LoVo (cell line): Measurements from ENCODE around the gene SLC25A45.

Experiments used
- DNase-seq: peaks from one replicate; pipeline ENCODE4 v3.0.0-alpha.2; 2016; ENCODE audit warnings: low spot score

The SLC25A45 gene

DNA sequence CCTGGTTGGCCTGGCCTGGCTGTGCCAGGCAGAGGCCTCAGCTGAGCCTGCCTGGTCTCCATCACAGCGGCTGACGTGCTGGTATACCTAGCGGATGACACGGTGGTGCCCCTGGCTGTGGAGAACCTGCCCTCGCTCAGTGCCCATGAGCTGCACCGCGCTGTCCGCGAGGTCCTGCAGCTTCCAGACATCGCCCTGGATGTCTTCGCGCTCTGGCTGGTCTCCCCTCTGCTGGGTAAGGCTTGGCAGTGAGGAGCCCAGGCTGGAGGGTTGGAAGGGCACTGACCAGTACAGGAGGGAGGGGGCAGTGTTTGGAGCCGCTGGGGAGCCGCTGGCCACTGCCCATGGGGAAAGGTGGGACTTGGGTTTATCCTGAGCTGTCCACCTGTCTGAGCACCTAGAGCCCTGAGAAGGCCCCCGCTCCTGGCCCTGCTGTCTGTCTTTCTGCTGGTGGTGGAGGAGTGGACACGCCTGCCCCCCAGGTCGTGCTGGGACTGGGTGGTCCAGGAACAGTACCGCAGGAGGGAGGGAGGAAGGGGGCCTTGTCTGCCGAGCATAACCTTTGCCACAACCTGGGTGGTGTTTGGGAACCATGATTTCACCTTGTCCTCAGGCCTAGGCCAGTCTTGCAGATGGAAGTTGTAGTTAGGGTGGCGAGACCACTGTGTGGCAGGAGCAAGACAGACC is 7.0 kb upstream of the SLC25A45 start:
- DNase-seq, result no peak

DNA sequence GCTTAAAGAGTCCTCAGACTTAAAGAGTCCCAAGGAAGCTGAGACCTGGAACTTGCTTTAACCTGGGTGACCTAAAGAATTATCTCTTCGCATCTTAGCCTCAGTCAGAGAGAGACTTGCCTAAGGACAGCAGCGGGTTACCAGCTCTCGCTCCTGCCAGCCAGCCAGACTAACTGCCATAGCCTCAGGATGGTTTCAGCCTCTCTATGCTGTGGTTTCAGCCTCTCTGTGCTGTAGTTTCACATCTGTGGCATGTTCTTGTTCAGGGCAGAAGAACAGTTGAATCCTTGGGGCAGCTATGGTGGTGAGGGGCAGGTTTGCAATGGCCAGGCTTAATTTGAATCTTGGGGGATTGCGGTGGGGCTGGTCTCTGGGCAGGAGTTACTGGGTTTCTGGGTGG is 6.3 kb upstream of the SLC25A45 start:
- DNase-seq, result no peak

DNA sequence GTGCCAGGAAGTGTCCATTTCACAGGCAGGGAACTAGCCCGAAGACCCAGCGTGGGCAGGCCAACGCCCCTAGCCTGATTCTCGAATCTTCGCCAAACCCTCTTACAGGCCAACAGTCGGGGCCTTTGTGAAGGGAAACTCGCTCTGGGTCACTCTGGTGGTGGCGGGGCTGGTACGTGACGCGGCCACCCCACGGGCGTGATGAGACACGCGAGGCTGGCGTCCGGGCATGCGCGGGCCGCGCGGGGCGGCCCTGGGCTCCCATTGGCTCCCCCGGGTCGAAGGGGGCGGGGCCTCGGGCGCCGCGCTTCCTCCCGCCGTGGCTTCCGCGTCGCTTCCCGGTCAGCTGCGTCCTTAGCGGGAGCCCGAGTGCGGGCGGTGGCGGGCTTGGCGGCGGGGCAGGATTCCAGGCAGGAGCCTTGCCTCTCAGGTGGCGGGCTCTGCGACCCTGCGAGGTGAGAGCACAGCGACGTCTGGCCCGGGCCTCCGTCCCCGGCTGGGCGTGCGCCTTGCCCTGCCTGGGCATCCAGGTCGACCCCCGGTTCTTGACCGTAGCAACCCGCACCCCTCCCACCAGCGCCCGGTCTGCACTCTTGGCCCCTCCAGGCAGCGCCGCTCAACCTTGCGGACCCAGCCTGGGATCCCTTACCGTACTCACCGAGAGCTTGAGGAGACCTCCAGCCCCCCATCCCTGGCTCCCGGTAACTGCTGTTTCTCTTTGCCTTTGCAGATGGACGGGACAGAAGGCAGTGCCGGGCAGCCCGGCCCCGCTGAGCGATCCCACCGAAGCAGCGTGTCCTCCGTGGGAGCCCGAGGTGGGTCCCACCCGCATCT is 4.1 kb upstream of the SLC25A45 start, which contains the start of gene FRMD8:
FRMD8 (plus strand) TSS at position 331 of the 834 bp plus-strand sequence; CDS start at position 731, 400 bp downstream.
- peak; percentile 89 for DNase-seq

DNA sequence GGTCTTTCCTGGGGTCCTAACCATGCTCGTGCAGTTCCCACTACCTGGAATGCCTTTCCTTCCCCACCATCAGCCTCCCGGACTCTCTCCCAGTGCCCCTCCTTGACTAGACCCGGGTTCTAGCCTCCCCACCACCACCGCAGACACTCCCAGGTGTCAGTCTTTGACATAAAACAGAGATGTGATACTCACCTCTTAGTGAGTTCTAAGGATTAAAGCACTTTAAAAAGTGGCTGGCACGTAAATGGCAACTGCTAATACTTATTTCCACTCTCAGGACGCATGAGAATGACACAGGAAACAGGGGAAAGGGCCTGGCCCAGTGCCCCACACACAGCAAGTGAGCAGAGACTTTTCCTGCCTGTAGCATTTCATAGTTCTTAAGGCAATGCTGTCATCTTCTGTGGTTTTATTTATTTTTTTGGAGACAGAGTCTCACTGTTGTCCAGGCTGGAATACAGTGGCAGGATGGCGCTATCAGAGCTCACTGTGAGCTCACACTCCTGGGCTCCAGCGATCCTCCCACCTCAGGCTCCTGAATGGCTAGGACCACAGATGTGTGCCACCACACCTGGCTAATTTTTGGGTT is 1.9 kb upstream of the SLC25A45 start:
- DNase-seq, result no peak

DNA sequence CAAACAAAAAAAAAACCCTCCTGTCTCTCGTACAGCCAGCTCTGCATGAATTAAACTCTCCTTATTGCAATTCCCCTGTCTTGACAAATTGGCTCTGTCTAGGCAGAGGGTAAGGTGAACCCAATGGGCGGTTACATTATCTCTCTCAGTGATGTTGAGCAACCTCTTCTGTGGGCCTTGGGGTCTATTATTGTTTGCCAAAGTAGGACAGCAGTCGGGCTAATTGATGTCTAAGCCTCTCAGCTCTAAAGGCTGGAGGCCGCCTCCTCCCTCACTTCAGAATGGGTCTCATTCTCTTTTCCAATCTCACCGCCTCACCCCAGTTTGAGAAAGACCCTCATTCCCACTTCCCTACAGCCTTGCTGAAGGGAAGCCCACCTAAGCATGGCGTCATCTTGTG is 1.3 kb upstream of the SLC25A45 start:
- no peak for DNase-seq

DNA sequence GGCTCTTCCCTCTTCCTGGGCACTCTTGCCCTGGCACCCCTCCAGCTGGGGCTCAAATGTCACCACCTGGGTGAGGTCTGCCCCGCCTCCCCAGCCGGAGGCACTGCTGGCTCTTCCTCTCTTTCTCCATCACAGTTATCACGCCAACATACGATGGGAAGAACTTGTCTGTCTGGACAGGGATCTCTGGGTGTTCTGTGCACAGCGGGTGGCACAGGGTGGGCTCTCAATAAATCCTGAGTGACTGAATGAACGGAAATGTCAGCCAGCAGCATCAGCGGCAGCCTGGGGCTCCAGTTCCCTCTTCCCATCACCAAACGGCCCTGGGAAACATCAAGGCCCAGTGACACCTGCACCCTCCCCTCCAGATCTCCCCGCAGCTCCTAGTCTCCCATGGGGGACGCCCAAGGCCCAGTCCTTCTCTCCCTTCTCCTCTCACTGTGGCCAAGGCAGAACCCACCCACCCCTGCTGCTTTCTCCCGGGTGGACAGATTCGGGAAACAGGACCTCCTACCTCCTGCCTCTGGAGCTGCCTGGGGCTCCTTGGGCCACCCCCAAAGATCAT is 440 bp upstream of the SLC25A45 start:
- peak; percentile 91 for DNase-seq

DNA sequence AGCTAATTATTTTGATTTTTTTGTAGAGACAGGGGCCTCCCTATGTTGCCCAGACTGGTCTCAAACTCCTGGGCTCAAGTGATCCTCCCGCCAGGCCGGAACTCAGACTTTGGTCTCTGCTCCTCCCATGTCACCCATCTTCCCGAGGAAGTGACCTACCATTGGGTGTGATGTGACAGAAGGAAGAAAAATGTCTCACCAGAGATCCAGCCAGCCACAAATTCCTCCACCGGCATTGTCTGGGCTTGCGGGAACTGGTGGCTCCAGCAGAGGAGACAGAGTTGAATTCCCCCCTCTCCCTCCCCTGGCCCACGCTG is 772 bp downstream of the SLC25A45 start:
- peak; percentile 91 for DNase-seq

DNA sequence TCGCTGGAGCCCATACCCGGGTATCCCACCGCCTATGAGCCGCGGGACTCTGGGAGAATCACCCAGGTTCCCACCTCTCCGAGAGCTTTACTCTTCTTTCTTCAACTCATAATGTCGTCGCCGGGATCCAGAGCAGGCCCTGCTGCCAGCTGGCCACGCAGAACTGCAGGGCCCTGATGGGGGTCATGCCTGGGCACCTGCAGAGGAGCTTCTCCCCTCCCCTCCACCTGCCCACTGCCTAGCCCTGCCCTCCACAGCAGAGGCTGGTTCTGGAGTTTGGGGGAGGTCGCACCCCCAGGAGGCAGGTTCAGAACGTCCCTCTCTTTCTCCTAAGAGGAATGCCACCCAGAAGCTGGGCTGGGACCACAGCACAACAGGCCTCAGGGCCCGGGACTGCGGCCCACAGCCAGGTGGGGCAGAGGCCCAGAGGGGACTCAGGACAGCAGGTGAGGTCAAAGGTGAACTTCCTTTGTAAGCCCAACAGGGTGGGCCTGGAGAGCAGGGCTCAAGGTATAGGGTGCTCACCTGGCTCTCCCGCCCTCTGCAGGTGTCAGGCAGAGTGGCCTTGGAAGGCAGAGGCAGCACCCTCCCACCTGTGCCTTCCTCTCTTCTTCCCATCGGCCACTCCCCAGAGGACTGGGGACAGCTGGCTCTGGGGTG is 1.9 kb downstream of the SLC25A45 start:
- DNase-seq, result peak; percentile 29

DNA sequence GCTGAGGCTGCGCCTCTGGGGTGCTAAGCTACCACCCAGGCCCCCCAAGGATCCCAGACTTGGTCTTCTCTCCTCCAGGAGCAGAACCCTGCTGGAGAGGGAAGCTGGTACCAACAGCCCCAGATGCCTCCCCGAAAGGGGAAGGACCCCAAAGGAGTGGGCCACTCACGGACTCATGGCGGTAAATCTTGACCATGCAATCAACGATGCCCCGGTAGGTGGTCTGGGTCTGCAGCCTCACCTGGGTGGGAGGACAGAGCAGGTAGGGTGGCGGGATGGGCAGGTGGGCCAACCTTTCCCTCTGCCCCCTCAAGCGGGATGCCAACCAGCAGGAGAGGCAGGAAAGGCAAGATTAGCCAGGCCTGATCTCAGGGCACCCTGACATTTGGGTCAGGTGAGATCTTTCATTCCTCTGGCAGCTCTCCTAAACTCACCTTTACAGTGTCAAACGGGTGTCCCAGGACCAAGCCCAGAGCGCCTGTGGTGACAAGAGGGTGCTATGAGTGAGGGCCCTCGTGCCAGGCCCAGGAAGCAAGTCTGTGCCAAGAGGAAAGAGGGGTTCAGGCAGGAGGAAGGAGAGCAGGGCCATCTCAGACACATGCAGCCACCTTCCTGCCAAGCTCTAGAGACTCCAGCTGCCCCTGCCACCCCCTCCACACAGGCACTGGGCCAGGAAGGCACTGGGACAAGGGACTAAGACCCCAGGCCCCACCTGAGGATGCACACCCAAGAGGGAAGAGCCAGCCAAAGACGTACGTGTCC is 2.6 kb downstream of the SLC25A45 start:
- DNase-seq, result no peak

DNA sequence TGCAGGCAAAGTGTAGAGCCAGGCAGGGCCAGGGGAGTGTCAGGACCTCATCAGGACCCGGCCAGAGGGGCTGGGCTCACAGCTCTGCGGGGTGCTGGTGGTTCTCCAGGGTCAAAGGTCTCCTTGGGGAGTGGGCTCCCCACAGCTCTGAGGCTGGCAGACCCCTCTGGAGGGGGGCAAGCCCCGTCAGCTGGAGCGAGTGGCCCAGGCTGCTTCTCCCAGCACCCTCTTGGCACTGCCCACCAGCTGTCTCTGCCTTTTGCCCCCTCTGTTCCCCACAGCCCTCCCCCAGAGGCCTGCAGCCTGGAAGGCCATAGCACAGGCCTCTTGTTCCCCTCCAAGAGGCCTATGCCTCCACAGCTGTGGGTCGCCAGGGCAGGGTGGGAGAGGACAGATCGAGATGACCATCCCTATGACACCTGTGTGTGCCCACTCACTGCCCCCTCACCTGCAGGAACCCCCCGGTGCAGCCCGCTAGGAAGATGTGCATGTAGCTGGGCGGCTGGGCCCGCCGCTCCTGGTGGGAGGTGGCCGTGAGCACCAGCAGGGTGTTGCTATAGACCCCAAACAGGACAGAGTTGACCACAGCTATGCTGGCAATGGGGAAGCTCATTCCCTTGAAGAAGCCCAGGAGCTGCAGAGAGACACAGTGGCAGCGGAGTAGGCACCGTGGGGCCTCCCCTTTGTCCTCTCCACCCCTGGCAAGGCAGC is 3.4 kb downstream of the SLC25A45 start:
- no peak for DNase-seq

DNA sequence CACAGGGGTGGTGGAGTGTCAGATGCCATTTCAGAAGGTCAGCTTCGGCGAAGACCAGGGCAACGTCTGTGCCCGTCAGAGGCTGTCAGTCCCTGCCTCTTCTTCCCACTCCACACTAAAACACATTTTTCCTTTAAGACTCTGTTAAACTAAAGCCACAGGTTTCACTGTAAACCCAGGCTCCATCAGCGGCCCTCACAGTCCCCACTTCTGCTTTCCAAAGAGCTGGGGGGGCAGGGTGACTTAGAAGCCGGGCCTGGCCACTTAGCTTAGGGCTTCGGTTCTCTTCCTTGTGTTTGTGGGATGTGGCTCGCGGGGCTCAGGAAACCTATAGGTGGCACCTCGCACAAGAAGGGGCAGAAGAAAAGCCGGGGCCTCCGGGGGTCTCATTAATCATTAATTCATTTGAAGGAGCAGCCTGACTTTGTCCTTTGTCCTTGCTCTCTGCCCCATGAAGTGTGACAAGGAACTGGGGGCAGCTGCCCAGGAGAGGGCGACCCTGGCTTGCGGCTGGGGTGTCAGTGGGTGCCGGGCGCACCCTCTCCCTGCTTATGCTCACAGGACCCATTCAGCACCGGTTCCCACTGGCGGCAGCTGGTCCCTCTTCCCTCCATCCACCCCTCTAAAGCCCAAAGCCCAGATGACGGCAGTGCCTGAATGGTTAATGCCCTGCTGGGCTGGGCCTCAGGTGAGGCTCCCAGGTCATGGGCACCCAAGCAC is 4.1 kb downstream of the SLC25A45 start:
- DNase-seq, result no peak

DNA sequence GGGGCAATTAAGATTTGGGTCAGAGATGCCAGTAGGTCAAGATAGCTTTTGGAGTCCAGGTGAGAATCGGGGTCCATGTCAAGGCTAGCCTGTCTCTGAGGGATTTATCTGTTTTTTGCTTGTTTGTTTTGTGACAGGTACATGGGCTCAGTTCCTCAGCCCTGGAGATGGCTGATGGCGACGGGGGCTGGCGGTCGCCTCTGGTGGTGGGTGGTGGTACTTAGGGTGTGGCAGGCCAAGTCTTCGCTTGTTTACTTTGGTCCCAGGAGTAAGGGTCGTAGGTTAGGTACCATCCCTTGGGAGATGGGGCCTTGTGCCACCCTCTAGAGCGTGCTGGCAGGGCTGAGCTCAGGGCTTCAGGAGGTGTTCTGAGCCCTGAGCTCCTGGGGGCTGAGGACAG is 4.7 kb downstream of the SLC25A45 start:
- DNase-seq, result no peak

DNA sequence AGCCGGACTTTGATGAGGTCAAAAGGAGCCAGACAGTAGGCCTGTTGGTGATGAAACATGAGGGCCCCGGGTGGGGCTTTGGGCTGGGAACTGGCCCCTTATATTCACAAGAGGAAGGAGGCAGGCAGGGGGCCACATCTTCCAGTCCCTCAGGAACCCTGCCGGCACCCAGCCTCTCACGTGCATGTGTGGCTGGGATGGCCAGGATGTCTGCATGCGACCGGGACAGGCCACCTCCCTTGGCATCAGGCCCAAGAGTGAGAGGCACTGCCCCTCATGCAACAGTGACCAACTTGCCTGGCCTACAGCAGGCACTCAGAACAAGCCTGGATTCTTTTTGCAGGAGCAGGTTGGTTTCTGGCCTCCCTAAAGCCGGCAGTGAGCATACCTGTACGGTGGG is 5.4 kb downstream of the SLC25A45 start:
- no peak for DNase-seq

DNA sequence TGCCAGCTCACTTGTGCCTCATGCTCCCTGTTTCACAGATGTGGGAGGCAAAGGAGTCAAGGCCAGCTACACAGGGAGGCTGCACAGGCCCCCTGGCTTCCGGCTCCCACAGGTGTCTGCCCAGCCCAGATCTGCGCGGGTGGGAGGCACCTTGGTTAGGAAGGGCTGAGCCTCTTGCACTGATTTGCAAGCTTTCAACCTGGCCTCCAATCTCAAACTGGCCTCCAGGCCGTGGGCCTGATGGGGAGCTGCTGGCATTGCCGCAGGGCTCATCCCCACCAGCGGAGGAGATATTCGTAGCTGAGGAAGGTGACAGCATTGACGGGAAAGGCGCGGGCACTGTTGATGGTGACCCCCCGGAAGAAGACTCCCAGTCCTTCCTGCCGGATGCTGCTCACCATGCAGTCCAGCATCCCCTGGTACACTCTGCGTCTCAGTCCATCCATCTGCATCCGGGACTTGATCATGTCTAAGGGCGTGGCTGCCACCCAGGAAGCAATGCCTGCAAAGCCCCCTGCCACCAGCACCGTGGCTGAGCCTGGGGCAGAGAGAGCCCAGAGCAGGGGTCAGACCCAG is 6.2 kb downstream of the SLC25A45 start:
- no peak for DNase-seq

DNA sequence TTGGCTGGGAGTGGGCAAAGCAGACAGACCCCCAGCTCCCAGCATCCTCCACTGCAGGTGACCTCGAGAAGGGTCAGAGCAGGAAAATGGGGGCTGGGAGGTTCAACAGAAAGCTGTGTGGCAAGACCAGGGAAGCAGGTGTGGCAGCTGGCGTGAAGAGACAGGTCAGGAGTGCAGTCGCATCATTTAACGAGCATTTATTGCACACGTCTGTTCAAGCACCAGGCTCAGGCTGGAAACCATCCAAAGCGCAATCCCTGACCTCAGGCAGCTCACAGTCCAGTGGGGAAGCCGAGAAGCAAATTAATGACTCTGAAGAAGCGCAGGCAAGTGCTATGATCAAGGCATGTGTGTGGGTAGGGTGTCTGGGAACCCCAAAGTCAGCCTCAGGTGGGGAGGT is 7.4 kb downstream of the SLC25A45 start:
- DNase-seq, result no peak

DNA sequence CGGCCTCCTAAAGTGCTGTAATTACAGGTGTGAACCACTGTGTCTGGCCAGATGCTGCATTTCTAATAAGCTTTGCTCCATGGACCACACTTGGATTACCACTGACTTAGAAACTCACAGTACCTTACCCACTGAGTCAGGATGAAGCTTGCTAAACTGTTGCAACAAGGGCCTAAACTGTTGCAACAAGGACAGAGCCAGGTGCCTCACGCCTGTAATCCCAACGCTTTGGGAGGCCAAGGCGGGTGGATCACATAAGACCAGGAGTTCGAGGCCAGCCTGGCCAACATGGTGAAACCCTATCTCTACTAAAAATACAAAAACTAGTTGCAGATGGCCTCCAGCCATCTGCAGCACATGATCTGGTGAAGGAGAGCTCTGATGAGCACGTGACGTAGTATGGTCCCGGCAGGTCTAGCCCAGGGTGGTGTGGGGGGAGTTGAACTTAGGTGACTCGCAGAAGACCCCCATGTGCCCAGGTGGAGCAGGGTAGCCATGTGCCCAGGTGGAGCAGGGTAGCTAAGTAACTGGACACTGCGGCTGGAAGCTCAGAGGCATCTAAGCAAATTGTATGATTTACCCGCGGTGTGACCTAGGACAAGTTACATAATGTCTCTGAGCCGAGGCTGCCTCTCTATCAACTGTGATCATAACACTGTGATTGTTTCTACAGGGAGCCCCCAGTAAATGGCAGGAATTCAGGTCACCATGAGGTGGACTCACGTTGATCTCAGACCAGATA is 8.4 kb downstream of the SLC25A45 start:
- no peak for DNase-seq

DNA sequence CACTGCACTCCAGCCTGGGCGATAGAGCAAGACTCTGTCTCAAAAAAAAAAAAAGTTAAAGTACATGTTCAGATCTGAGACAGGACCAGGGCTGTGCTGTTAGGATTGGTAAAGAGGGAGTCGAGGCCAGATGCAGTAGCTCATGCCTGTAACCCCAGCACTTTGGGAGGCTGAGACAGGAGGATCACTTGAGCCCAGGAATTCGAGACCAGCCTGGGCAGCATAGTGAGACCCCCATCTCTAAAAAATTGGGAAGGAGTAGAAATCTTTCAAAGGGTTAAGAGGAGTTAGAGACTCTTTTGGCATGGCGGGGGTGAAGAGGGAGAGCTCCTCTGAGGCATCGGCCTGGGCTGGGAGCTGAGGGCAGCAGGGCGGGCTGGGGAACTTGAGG is 11.8 kb downstream of the SLC25A45 start:
- no peak for DNase-seq

DNA sequence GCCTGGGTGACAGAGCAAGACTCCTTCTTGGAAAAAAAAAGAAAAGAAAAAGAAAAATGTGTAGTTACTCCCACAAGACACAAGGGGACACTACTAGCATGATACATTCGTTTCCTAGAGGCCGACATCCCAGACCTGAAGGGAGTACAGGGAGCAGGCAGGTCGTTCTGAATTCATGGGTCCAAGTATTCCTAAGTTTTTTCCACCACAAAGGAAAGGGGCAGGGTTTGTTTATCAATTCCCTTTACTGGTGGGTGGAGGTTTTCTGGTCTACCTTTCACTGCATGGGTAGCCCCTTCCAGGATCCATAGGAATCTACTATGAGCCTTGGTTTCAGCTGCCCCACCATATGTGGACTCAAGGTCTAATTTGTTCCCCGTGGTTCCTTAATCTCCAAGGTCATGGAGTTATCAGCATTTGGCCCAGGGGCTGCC is 16.1 kb downstream of the SLC25A45 start:
- DNase-seq, result peak; percentile 84

DNA sequence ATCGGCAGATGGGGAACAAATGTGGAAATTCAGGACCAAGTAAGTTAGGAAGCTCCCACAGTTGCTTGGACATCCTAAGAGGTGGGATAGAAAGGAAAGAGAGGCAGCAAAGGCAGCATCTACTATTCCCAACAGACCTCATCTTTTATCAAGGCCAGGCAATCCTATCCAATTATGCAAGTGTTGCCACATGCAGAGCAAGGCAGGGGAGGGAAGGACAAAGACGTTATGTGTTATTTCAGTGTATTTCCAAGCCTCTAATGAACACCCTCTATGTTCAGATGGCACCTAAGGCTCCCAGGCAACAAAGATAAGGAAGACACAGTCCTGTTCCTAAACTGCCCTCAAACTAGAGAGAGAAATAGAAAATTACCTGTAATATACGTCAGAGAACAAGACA is 18.7 kb downstream of the SLC25A45 start:
- DNase-seq, result no peak
